Fibroblast of the conjunctiva (primary cell): Measurements from ENCODE around the gene CELSR2.
A peak's percentile ranks its signal among the peaks of the same experiment; 100 is the strongest.

Experiments used
- DNase-seq: peaks from one replicate; pipeline ENCODE4 v3.0.0-alpha.2; 2010; ENCODE audit warnings: low read depth

The CELSR2 gene

DNA sequence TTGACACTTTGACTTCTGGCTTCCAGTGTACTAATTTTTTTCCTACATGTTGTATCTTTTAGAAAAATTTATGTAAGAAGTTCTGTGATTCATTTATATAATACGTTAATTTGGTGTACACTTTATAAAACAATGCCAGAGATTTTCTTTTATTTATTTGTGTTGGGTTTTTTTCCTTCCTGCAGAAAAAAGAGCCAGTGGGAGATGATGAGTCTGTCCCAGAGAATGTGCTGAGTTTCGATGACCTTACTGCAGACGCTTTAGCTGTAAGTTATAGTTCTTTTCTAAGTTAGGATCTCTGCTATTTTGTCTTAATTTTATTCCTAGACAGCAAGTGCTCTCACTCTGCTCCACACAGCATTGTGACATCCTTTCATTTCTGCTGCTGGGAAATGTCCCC lies 21.2 kb upstream of the CELSR2 start:
- no peak for DNase-seq

DNA sequence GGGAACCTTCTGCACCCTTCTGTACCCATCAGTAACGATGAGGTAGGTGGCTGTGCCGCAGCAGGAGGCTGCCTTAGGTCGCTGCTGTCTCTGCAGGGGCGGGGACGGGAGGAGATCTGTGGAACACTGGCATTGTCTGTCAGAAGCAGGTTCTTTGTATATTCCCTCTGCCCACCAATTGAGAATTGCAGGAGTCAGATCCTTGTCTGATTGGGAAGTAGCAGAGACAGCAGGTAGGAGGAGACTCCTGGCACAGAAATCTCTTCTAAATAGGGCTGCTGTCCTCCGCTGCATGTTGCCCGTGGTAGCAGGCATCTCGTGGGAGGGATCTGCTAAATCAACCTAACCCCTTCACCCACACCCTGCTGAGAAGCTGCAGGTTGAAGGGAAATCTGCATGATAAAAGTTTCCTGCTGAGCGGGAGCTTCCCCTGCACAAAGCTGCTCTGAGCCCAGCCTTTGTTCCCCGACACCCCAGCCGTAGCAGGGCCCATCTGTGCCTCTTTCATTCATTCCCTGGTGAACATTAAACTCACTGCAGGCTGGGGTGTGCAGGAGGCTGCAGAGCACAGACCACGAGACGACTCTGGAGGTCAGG lies 19.7 kb upstream of the CELSR2 start:
- no peak for DNase-seq

DNA sequence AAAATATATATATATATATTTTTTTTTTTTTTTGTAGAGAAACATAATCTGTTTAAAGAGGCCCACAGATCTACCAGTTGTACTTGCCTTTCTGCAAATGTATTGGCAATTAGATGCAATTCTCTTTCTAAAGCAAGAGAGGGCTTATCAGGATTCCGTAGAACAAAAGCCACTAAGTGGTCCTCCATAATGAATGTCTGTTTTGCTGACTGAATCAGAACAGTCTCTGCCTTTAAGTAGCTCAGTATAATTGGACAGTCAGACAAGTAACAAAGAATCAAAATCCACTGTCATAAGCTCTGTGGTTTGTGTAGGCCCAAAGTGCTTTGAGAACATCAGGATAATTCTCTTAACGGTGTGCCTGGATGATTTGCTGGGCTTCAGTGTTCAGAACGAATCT lies 18.3 kb upstream of the CELSR2 start:
- DNase-seq, result no peak

DNA sequence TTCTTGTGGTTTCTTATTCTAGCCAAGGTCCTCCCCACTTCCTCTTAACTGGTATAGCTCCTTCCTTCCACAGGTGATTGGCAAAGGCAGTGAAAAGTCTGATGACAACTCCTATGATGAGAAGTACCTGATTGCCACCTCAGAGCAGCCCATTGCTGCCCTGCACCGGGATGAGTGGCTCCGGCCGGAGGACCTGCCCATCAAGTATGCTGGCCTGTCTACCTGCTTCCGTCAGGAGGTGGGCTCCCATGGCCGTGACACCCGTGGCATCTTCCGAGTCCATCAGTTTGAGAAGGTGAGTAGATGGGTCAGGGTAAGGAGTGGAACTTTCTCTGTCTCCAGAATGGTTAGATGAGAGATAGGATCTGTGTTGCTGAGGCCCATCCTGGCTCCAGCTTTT lies 14.2 kb upstream of the CELSR2 start:
- no peak for DNase-seq

DNA sequence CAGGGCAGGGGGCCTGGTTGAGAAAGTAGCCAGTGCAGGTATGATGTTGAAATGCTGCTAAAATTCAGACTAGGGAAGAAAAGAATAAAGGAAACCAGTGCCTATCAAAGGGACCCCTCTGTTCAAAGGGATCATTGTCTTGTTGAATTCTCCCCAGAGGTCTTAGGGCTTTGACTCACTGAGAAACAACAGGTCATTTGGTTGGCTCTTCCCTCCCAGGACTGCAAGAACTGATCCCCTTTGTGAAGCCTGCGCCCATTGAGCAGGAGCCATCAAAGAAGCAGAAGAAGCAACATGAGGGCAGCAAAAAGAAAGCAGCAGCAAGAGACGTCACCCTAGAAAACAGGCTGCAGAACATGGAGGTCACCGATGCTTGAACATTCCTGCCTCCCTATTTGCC lies 11.8 kb upstream of the CELSR2 start:
- no peak for DNase-seq

DNA sequence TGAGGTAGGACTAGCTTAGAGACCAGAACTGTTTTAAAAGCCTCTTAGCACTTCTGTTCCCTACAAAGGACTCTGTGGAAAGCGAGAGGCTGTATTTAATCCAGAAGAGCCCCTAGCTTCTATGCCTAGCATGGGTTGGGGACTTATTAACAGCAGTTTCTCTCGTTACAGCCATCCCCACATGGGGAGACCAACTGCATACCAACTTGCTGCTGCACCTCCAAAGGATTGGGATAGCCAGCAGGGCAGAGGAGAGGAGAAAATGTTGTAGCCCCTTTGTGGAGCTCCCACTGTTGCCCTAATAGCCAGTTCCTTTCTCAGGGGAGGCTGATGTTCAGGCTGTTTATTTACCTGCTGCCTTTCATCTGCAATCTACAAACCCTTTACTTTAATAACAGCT lies 11.0 kb upstream of the CELSR2 start:
- no peak for DNase-seq

DNA sequence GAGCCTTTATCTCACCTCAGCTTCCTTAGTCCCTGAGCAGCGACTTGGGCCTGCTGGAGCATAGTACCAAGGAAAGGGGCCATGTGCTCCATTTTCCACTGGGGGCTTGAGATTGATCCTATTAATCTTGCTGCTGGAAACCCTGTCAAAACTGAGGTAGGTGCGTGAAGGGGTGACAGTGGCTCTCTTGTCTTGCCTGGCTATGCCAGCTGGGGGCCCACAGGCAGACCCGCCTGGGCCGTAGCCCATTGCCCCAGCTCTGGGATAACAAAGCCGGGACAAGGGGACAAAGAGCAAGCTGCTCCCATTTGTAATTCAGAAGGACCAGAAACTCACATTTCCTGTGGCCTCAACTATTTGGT lies 10.3 kb upstream of the CELSR2 start:
- no peak for DNase-seq

DNA sequence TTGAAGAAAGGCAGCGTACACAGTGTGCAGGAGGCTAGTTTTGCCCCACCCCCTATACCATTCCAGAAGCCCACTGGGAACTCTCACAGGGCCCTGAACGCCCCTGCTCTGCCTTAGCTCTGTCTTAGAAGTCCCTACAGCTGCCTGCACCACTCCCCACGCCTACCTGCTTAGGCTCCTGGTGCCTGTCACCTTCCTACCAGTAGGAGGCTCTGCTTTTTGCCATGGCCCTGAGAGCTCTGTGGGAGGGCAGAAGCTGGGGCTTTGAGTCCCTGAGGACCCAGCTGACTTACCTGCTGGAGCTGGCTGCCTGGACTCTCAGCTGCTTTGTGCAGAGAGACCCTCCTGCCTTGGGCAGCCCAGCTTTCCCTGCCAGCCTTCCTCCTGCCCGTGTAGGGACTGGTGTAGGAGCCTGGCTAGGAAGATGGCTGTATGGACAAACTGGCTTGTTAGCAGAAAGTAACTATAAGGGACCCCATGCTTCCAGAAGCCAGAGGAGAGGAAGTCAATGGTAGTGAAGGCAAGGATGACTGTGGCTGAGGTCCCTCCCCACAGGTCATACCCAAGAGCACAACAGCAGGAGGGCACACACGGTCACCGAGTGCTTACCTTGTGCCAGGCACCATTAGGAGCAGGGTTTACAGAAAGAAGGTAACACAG lies 9.8 kb upstream of the CELSR2 start:
- DNase-seq, result no peak

DNA sequence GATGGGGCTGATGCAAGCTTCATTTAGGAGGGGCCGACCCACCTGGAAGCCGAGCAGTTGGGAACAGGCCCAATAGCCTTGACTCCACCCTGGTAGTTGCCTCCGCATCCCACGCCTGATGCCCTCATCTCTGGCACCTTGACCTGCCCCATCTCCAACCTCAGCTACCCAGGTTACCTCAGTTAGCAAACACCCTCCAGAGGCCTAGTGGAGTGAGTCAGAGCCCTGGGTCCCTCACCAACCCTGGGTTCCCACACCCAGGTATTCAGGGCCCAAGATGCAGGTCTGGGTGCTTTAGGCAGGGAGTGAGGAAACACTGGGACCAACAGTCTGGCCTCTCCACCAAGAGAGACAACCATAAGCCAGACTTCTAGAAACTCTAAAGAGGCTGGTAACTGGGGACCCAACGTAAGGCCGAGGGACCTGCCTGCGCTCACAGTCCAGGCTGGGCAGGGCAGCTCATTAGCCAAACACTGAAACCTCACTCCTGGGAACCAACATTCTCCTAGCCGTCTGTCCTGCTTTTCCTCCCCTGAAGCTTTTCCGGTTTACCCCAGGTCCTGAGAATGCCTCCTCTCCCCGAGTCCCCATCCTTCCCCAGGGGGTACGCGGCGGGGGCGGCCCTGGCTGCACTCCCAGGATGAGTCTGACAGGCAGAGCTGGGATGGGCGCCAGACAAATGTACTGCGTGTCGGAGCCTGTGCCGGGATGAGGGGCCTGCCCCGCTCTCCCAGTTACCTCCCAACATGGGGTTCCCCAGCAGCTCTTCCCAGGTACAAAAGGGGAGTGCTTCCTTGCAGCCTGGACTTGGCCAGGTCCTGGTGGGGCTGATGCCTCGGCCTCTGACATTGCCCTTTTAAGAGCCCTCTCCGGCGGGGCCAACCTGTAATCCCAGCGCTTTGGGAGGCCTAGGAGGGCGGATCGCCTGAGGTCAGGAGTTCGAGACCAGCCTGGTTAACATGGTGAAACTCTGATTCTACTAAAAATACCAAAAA lies 8.9 kb upstream of the CELSR2 start:
- peak; percentile 65 for DNase-seq

DNA sequence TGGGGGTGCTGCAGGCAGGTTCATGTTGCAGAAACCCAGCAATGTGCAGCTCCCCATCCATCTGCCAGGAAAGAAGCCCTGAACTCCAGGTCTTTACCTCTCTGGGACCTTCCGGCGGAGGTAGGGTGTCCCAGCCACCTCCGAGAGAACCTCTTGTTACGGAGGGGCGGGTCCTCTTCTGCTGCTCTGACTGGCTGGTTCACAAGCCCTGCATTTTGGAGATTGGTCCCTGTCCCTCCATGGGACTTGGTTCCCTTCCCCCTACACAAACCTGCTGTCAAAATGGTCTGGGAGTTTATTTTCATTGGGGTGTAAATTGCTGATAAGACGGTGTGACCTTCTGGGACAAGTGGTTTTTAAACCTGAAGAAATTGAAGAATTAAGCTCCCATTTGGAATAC lies 8.0 kb upstream of the CELSR2 start:
- DNase-seq, result no peak

DNA sequence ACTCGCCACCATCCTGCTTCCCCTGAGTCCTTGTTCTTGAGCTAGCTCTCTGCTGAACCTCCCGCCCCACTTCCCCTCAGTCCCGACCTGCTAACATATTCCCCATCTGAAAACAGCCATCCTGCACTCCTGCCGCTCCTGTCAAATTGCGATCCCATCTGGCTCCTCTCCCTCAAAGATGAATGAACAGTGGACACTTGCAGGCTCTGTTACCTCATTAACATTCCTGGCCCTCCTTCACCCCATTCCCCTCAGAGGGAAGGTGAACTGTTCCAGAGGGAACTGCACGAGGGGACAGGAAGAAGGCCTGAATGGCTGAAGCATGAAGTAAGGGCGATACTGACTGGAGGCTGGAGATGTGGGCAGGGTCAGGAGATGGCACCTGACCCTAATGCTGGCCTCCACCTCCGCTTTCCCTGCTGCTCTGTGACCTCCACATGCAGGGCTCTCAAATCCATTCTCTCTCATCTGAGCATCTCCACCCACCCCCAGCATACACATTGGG lies 7.4 kb upstream of the CELSR2 start:
- no peak for DNase-seq

DNA sequence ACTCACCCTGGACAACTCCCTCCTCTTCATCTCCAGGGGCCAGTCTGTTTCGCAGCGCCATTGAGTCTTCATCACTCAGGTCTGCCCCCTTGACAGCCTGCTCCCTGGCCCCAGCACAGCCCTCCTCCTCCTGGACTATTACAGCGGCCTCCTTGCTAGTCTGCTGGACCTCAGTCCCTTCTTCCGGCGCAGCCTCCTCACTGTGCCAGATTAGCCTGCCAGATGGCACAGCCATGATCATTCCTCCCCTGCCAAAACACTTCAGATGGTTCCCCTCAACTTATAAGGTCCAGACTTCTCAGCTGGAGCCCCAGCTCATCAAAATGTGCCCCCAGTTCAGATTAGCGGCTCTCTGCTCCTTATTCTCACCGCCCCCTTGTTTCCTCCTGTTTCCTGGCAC lies 7.0 kb upstream of the CELSR2 start:
- no peak for DNase-seq

DNA sequence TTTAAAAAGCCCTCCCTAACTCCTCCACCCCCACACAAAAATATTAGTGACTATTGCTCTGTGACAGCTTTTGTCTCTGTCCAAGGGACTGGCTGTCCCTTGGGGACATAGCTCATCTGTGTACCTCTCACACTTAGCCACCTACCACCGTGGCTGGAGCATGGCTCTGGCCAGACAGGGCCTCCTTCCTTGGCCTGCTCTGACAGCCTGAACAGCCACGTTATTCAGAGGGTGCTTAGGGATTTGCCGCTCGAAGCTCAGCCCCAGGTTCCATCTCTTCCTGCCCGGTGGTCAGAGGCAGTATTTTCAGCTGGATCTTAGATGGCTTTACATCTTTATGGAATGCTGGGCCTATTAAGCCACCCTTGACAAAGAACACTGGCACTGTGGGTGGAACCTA lies 6.1 kb upstream of the CELSR2 start:
- no peak for DNase-seq

DNA sequence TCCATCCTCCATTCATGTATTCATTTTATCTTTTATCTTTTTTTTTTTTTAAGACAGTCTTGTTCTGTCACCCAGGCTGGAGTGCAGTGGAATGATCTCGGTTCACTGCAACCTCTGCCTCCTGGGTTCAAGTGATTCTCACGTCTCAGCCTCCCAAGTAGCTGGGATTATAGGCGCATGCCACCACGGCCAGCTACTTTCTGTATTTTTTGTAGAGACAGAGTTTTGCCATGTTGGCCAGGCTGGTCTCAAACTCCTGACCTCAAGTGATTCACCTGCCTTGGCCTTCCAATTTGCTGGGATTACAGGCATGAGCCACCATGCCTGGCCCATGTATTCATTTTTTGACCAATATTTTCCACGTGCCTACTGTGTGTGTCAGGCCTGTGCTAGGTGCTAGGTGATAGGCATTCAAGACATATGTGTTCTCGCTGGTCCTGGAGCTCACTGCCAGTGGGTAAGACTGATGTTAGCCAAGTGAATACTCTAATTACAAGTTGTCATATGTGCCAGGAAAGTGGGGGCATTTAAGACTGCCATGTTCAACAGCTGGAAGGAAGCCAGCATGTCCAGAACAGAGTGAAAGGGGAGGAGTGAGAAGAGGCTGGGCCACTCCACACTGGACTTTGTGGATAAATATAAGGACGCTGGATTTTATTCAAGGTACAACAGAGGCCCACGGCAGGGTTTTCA lies 5.3 kb upstream of the CELSR2 start:
- no peak for DNase-seq

DNA sequence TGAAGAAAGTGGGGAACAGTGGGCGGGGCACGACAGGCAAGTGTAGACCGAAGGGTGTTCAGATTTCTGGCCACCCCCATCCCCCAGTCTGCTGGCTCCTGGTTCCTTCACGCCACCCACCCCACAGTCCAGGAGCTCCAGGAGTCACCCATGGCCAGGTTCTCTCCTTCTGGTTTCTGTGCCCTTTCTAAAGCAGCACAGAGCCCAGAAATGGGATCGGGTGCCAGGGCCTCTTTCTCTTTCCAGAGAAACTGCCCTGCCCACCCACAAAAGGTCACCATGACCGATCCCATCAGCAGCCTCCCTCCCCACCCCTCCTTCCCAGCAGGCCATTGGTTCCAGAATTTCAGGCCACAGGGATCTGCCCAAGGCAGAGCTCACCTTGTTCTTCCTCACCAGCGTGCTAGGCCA lies 3.2 kb upstream of the CELSR2 start:
- no peak for DNase-seq

DNA sequence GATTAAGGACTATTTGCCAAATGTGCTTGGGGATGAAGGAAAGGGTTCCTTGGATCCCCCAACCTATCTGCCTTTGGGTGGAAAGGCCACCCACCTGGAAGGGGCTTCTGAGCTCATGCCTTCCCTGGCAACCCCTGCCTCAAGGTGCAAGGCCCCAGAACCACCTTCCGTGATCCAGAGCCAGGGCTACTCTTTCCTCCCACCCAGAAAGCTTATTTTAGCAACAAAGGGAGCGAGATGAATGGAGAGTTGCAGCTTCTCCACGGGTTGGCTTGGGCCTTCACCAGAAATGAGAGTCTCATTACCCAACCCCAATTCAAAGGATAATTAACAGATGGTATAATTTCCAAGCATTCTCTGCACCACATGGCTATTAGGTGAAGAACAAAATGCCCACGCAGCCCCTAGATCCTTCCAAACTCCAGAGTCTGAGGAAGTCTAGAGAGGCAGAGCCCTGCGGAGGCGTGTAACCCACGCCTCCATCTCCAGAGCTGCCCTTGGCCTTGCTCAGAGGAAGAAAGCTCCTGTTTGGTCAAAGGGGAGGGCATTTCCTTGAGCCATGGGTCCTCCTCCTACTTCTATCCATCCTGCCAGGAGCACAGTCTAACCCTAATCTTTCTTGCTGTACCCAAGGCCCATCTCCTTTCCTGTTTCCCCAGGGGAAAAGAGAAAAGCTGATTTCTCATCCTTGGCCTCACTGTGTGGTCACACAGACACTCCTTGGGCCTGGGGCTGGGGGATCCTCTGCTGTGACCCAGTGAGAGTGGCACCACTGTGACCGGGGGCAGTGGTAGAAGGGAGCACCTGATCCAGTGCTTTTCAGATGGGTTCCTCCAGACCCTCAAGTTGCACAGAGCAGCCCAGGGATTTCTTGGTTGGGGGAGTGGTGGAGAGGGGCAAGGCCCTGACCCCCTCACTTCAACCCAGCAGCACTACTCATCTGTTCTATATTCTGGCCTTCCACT lies 1.7 kb upstream of the CELSR2 start:
- no peak for DNase-seq

DNA sequence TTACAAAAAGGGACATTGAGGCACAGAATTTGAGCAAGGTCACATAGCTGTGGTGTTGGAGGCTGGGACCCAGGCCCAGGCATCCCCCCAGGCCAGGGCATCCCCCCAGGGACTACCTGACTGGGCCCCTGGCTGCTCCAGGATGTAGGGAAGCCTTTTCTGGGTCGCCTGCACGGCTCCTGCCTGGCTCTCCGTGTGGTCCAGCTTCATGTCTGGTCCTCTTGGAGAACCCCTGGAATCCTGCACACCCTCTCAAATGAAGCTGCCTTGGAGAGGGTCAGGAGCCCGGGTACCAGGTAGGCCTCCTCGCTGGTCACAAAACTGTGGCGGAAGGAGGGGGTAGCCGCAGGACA lies 919 bp upstream of the CELSR2 start:
- DNase-seq, result no peak

DNA sequence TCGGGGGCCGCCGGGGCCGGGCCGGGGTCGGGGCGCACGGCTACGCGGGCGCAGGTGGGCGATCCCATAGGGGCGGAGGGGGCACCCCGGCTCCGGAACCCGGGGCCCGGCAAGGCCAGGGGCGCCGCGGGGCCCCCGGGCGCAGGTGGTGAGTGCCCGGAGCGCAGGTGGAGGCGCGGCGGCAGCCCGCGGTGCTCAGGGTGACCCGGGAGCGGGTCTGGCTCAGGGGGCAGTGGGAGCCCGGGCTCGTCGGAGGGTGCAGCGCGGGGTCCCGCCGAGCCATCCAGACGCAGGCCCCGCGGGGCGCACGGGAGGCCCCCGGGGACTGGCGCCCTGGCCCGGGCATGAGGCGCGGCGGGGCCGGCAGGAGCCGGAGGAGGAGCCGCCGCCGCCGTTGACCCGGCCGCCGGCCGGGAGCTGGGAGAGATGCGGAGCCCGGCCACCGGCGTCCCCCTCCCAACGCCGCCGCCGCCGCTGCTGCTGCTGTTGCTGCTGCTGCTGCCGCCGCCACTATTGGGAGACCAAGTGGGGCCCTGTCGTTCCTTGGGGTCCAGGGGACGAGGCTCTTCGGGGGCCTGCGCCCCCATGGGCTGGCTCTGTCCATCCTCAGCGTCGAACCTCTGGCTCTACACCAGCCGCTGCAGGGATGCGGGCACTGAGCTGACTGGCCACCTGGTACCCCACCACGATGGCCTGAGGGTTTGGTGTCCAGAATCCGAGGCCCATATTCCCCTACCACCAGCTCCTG lies 489 bp downstream of the CELSR2 start:
- DNase-seq, result no peak

DNA sequence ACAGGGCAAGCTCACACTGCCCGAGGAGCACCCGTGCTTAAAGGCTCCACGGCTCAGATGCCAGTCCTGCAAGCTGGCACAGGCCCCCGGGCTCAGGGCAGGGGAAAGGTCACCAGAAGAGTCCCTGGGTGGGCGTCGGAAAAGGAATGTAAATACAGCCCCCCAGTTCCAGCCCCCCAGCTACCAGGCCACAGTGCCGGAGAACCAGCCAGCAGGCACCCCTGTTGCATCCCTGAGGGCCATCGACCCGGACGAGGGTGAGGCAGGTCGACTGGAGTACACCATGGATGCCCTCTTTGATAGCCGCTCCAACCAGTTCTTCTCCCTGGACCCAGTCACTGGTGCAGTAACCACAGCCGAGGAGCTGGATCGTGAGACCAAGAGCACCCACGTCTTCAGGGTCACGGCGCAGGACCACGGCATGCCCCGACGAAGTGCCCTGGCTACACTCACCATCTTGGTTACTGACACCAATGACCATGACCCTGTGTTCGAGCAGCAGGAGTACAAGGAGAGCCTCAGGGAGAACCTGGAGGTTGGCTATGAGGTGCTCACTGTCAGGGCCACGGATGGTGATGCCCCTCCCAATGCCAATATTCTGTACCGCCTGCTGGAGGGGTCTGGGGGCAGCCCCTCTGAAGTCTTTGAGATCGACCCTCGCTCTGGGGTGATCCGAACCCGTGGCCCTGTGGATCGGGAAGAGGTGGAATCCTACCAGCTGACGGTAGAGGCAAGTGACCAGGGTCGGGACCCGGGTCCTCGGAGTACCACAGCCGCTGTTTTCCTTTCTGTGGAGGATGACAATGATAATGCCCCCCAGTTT lies 1.3 kb downstream of the CELSR2 start:
- no peak for DNase-seq
